GM19468 (cell line): Measurements from ENCODE around the gene KLF12.

Experiments
- ATAC-seq: cut with Tn5 transposase; IDR thresholded peaks from one replicate; pipeline ENCODE4 v1.9.1; 2021; ENCODE audit warnings: mild to moderate bottlenecking, moderate library complexity, moderate number of reproducible peaks; ENCODE audit not compliant: unreplicated experiment; ENCODE audit errors: extremely low read depth

The KLF12 gene

GRCh38 chr13:74134221-74134776, at the start of gene KLF12:
TSS of gene KLF12 (minus strand) at chr13:74134404.
- ATAC-seq: peak; percentile 52

DNA sequence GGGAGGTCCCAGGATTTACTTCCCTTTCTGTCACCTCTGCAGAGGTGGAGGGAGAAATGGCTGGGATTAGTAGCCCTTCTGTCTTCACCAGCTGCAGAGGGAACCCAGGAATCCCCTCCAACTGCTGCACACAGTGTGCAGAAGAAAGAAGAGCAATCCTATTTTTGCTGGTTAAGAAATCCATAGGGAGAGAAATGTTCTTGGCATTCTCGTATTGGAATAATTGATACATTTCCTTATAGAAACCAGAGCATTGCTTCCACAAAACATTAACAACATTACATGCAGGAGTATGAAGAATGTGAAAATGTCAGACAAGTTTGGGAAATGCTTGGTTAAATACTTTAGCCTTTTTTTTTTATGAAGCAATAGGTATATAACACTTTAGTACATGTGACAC, 48.3 kb upstream of the KLF12 start:
- ATAC-seq: no peak

GRCh38 chr13:74174810-74175209, 40.6 kb upstream of the KLF12 start:
- no peak for ATAC-seq

- no peak for ATAC-seq
Measured at GRCh38 chr13:74173822-74174221, 39.6 kb upstream of the KLF12 start.

- ATAC-seq: no peak
Measured at GRCh38 chr13:74171641-74172040, 37.4 kb upstream of the KLF12 start.

- ATAC-seq: no peak
Measured at GRCh38 chr13:74169676-74170075, 35.5 kb upstream of the KLF12 start.

GRCh38 chr13:74168263-74168675, 34.1 kb upstream of the KLF12 start:
- ATAC-seq: no peak

DNA sequence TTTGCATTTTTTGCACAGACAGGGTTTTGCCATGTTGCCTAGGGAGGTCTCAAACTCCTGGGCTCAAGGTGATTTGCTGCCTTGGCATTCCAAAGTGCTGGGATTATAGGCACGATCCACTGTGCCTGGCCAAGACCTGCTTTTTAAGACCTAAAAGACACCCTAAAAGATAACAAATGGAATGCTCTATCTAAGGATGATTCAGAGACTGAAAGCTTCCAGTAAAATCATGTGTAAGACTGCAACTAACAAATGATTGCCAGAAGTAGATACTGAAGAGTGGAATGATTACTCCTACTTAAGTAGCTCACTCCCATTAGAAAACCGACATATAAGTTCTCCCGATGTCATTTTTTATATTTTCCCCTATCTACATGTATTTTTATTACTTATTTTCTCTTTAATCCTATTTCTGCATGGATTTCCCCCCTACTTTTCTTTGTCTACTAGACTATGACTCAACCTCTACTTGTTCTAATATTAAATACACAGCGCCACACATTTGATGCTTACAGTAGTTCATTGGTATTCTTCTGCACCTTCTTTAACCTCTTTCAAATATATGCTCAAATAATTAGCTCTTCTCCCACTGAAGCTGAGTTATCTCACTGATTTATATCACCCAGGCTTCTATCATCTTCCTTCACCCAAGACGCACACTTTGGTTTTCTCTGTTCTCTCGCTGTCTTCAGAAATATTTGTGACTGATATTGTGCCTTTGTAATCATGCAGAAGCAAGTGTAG, 32.2 kb upstream of the KLF12 start:
- no peak for ATAC-seq

- no peak for ATAC-seq
Measured at GRCh38 chr13:74162782-74163181, 28.6 kb upstream of the KLF12 start.

- no peak for ATAC-seq
Measured at GRCh38 chr13:74162135-74162534, 27.9 kb upstream of the KLF12 start.

DNA sequence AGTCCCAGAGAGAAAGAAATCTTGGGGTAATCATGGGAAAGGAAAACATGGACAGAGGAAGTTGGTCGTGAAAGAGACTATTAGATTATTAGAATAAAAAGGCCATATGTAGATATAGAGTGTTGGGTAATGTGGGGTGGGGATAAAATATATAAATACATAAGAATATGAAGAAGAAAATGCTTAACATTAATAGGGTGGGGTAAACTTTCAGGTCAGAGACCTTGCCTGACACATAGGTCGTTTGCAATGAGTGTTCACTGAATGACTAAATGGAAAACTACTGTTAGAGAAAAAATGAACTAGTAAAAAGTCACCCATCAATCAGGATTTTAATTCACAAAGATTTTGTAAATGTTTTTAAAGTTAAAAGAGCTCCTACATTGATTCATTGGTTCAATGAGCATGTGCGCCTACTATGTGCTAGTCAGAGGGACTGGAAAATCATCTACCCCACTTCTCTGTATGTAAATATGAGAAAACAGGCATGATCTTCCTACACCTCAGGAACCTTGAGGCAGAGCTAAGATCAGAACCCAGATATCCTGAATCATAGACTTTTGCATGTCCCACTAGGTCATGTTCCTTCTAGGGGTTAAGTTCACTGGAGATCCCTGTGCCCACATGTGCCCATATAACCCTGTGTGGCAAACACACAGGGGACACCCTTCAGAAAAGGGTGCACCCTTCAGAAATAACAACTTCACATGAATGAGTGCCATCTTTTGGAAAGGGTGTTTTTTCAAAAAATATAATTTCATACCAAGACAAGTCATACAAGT, 24.6 kb upstream of the KLF12 start:
- ATAC-seq: no peak

- no peak for ATAC-seq
Measured at GRCh38 chr13:74158028-74158427, 23.8 kb upstream of the KLF12 start.

DNA sequence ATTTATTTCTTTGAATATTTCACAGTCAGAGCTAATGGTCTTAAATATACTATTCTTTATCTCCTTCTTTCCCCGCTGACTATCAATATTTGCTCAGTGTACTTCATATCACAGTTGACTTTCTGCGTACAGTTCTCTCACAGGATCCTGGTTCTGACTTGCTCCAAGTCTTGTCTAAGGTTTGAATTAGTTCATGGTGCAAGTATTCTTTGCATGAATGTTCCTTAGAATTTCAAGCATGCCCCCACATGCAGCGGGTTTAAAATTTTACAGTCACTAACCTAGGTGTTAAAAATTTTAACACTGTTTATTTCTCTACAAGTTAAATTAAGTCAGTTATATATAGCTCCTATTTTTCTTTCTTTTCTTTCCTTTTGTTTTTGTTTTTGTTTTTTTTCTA, 20.8 kb upstream of the KLF12 start:
- no peak for ATAC-seq

DNA sequence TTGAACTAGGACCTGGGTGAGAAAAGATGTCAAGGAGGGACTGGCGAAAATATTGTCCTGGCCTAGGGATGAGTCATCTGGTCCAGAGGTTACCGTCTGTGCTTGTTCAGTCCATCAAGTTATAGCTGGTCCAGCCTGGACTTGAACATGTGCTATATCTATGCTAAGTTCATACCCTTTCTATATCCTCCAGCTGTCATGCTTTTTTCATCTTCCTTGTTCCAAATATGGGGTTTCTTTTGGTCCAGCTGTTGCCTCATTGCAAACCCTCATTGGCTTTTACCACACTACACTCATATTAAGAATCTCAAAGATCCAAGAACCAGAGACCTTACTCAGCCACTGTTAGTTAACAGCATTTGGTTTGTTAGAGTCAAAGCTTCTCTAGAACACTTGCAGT, 19.1 kb upstream of the KLF12 start:
- ATAC-seq: no peak

GRCh38 chr13:74151859-74152258, 17.7 kb upstream of the KLF12 start:
- ATAC-seq: no peak

DNA sequence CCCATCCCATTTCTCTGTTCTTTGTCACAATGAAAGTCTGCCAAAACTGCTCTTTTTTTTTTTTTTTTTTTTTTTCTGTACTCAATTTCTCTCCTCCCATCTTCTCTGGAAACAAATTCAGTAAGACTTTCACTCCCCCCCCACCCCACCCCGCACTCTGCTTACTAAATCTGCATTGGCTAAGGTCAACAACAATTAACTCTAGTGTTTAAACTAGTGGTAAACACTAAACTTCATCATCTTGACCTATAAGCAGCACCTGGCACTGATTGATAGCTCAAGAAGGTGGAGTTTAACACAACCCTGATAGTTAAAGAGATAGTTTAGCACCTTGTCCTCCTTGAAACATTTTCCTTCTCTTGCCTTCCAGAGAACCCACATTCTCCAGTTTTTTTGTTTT, 14.1 kb upstream of the KLF12 start:
- no peak for ATAC-seq

- ATAC-seq: no peak
Measured at GRCh38 chr13:74145249-74145975, 11.2 kb upstream of the KLF12 start.

DNA sequence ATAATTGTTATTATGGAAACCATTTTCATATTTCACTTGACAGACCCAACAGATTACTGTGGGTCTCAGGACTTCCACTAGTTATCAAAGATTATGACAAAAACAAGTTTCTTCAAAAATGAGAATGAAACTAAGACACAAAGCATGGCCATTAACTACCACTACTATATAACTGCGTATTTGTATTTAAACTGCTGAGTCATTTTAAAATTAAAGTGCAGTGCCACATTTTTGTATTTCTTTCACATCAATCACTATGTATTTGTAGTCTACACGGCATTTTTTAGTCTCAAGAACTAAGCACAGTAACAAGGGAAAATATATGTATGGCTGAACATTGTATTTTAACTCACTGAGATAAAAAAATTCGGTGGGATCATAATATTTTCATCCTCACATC, 10.1 kb upstream of the KLF12 start:
- no peak for ATAC-seq

DNA sequence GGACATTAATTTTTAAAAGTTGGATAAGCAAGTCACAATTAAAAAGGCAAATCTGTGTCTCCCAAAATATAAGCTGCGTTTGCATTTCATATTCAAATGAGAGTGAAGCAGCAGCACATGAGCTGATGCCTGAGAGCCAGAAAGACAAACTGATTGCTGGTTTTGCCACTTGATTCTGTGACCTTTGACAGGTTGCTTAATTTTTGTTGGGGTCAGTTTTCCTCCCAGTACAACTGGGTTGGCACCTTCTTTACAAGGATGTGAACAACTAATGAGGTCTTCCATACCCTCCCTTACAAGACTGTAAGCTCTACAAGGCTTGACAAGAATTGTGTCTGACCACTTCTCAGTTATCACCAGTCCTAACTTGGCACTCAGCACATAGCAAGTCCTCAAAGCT, 8.1 kb upstream of the KLF12 start:
- ATAC-seq: no peak

- no peak for ATAC-seq
Measured at GRCh38 chr13:74138241-74138640, 4.0 kb upstream of the KLF12 start.
